Smooth muscle cell (in vitro differentiated cells): Measurements from ENCODE around the gene RERE. TPM values are rescaled to one million over a fixed set of nuclear protein-coding genes. Genes with fewer than 3 reads are reported as not detected.

ENCODE experiments used
- DNase-seq: peaks from one replicate; lab custom pipeline; 2025; ENCODE audit not compliant: unreplicated experiment; lab: John Stamatoyannopoulos, UW
- H2AFZ ChIP-seq: fragments of 200-600 bp; sonication (generic); 2 replicates; pipeline ENCODE4 v1.6.0; 2016; ENCODE audit warnings: antibody characterized with exemption, low read depth, mild to moderate bottlenecking
- H3F3A ChIP-seq: fragments of 200-600 bp; sonication (generic); 2 replicates; pipeline ENCODE4 v1.6.0; 2017; ENCODE audit warnings: antibody characterized with exemption, low read depth
- H3K27ac ChIP-seq: fragments of 200-600 bp; sonication (generic); 2 replicates; pipeline ENCODE4 v1.5.1; 2016; ENCODE audit warnings: low read depth, mild to moderate bottlenecking
- H3K27me3 ChIP-seq: fragments of 200-600 bp; sonication (generic); 2 replicates; pipeline ENCODE4 v1.6.1; 2016; ENCODE audit warnings: low read depth, mild to moderate bottlenecking
- H3K36me3 ChIP-seq: fragments of 200-600 bp; sonication (generic); 2 replicates; pipeline ENCODE4 v1.5.1; 2016; ENCODE audit warnings: low read depth
- H3K4me1 ChIP-seq: fragments of 200-600 bp; sonication (generic); 2 replicates; pipeline ENCODE4 v1.5.1; 2016; ENCODE audit warnings: low read depth
- H3K4me2 ChIP-seq: fragments of 200-600 bp; sonication (generic); 2 replicates; pipeline ENCODE4 v1.6.0; 2016; ENCODE audit warnings: mild to moderate bottlenecking
- H3K4me3 ChIP-seq: fragments of 200-600 bp; sonication (generic); 2 replicates; pipeline ENCODE4 v1.5.1; 2016; ENCODE audit warnings: mild to moderate bottlenecking
- H3K79me2 ChIP-seq: fragments of 200-600 bp; sonication (generic); 2 replicates; pipeline ENCODE4 v1.6.0; 2016; ENCODE audit warnings: low read depth, mild to moderate bottlenecking
- H3K9ac ChIP-seq: fragments of 200-600 bp; sonication (generic); 2 replicates; pipeline ENCODE4 v1.6.0; 2016; ENCODE audit warnings: low read depth
- H3K9me3 ChIP-seq: fragments of 200-600 bp; sonication (generic); replicated peaks from 2 replicates; pipeline ENCODE4 v1.5.1; 2016; ENCODE audit warnings: low read depth
- H4K20me1 ChIP-seq: fragments of 200-600 bp; sonication (generic); 2 replicates; pipeline ENCODE4 v1.6.0; 2016; ENCODE audit warnings: low read depth
- WGBS: methylation state at CpG from one replicate; pipeline ENCODE4 v1.1.7; 2016; ENCODE audit warnings: low lambda C conversion rate; 5-methylcytosine and 5-hydroxymethylcytosine counted together
- polyA plus RNA-seq: library from polyadenylated mRNA; unstranded; fragments of >200 nt; fragmentation: Nextera tagmentation; extraction: Ambion mirVana; gene quantifications from 2 replicates; pipeline ENCODE4 v1.2.1, GENCODE V29; 2016
- total RNA-seq: library from RNA; depleted of rRNA; stranded (reverse); fragments of >200 nt; gene quantifications from 2 replicates; pipeline ENCODE4 v1.2.3, GENCODE V29; 2014
- TF ChIP-seq, protein P1 (sequence below): fragments of 200-600 bp; sonication (generic); IDR thresholded peaks from 2 replicates; pipeline ENCODE4 v1.5.1; 2017; ENCODE audit warnings: borderline replicate concordance, mild to moderate bottlenecking, antibody characterized with exemption; ENCODE audit not compliant: insufficient read depth, poor library complexity, severe bottlenecking

Gene RERE
- total and polyA plus RNA-seq, 2 experiments from 2014 or later = 45.6 to 59.2 TPM

DNA sequence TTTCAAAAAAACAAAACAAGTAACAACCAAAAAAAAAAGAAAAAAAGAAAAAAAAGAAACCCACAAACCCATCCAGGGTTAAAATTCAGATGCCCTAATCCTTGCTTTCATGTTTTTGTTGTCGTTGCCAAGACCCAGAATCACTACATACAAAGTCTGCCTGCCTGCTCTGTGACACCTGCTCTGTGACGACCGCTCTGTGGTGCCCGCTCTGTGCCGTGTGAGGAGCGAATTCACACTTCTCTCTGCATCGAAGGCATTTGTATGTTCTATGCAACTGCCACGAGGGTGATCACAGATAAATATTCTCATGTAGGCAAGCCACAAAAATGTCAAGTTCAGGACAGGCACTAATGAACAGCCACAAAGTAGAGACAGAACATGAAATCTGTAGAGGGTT is 321.0 kb downstream of the RERE start:
- WGBS = 90% methylated on average over 8 of the region's 8 CpGs
- Histone ChIP-seq H3K4me1 (peaks cover 8% of the 10 kb centered on the region), H4K20me1 (peaks cover 53% of the 10 kb centered on the region), H3K27me3 (no peaks in the 10 kb centered on the region), H3K9ac (no peak overlapping the region), H2AFZ (no peak overlapping the region), H3K36me3 (peaks cover 9% of the 10 kb centered on the region), H3K79me2 (peaks cover 31% of the 10 kb centered on the region), H3F3A (peaks cover 19% of the 10 kb centered on the region), H3K27ac (no peak overlapping the region), H3K4me3 (no peak overlapping the region), H3K9me3 (no peaks in the 10 kb centered on the region), H3K4me2 (no peak overlapping the region)
- TF ChIP-seq, protein P1, sequence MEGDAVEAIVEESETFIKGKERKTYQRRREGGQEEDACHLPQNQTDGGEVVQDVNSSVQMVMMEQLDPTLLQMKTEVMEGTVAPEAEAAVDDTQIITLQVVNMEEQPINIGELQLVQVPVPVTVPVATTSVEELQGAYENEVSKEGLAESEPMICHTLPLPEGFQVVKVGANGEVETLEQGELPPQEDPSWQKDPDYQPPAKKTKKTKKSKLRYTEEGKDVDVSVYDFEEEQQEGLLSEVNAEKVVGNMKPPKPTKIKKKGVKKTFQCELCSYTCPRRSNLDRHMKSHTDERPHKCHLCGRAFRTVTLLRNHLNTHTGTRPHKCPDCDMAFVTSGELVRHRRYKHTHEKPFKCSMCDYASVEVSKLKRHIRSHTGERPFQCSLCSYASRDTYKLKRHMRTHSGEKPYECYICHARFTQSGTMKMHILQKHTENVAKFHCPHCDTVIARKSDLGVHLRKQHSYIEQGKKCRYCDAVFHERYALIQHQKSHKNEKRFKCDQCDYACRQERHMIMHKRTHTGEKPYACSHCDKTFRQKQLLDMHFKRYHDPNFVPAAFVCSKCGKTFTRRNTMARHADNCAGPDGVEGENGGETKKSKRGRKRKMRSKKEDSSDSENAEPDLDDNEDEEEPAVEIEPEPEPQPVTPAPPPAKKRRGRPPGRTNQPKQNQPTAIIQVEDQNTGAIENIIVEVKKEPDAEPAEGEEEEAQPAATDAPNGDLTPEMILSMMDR = no peak
- DNase-seq = no peak

DNA sequence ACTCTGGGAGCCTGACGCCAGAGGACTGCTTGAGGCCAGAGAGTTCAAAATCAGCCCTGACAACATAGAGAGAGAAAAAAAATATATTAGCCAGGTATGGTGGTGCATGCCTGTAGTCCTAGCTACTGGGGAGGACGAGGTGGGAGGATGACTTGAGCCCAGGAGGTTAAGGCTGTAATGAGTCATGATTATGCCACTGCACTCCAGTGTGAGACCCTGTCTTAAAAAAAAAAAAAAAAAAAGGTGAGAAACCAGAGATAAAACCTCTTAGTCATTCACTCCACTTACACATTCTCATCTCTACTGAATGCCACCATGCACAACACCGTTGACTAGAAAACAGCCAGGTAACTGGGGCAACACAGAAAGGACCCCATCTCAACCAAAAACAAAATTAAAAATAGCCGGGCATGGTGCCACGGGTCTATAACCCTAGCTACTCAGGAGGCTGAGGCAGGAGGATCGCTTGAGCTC is 321.5 kb downstream of the RERE start:
- TF ChIP-seq, protein P1 = no peak
- H3K9me3 ChIP-seq = no peaks in the 10 kb centered on the region
- H2AFZ ChIP-seq = no peak overlapping the region
- H3K27ac ChIP-seq = no peak overlapping the region
- H3K36me3 ChIP-seq = peaks cover 9% of the 10 kb centered on the region
- H4K20me1 ChIP-seq = peaks cover 58% of the 10 kb centered on the region
- peaks cover 8% of the 10 kb centered on the region for H3K4me1 ChIP-seq
- no peak overlapping the region for H3K9ac ChIP-seq
- no peaks in the 10 kb centered on the region for H3K27me3 ChIP-seq
- H3K4me2 ChIP-seq = no peak overlapping the region
- WGBS = 79% methylated on average over 6 of the region's 6 CpGs
- no peak overlapping the region for H3K4me3 ChIP-seq
- peaks cover 36% of the 10 kb centered on the region for H3K79me2 ChIP-seq
- H3F3A ChIP-seq = peaks cover 19% of the 10 kb centered on the region
- DNase-seq = no peak

DNA sequence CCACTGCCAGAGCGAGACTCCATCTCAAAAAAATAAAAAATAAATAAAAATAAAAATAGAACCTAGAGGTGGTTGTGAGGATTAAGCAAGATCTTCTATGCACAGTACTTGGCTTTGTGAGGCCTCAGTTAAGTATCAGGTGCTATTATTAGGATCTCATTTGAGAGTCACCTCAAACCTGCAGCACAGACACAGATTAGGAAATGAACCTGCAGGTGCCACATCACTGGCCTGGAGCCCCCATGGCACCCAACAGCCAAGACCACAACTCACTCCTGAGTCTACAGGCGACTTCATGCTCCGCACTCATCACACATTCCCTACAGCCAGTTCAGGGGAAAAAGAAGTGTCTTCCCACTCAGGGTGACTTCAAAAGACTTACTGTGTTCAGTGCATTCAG is 322.8 kb downstream of the RERE start:
- 99% methylated on average over 3 of the region's 3 CpGs for WGBS
- TF ChIP-seq, protein P1 = no peak
- peaks cover 13% of the 10 kb centered on the region for H3K36me3 ChIP-seq

DNA sequence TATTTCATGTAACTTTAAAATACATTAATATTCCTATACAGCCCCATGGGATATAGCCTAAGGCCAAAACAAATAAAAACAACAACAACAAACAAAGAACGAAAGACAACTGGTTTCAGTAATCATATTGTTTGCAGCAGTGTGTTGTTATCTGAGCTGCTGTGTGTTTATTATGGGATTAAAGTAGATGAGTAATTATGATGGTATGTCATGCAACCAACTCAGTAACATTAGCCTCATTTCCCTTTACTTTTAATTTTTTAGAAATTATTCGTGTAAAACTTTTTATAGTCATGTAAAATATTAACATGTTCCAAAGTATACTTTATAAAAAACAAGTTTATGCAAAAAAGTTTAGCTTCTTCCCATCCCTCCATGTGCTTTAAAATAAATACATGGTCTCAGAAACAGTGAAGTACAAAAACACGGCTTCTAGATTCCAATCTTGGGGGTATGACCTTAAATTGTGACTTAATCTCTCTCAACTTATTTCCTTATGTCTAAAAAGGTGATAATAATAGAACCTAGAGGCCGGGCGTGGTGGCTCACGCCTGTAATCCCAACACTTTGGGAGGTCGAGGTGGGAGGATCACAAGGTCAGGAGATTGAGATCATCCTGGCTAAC is 323.4 kb downstream of the RERE start:
- no peak overlapping the region for H3K9ac ChIP-seq
- H3K9me3 ChIP-seq = no peaks in the 10 kb centered on the region
- H4K20me1 ChIP-seq = peaks cover 64% of the 10 kb centered on the region
- peak overlapping the region; percentile 53 for H3K27ac ChIP-seq
- H3F3A ChIP-seq = peaks cover 19% of the 10 kb centered on the region
- no peak overlapping the region for H2AFZ ChIP-seq
- peaks cover 13% of the 10 kb centered on the region for H3K36me3 ChIP-seq
- peaks cover 53% of the 10 kb centered on the region for H3K79me2 ChIP-seq
- TF ChIP-seq, protein P1 = no peak
- no peak for DNase-seq
- no peaks in the 10 kb centered on the region for H3K27me3 ChIP-seq
- 75% methylated on average over 7 of the region's 7 CpGs for WGBS
- peaks cover 8% of the 10 kb centered on the region for H3K4me1 ChIP-seq
- H3K4me3 ChIP-seq = no peak overlapping the region
- H3K4me2 ChIP-seq = peak overlapping the region; percentile 32

More for the DNA sequence above, 322.8 kb downstream of the RERE start:
- H4K20me1 ChIP-seq = peaks cover 62% of the 10 kb centered on the region
- peaks cover 47% of the 10 kb centered on the region for H3K79me2 ChIP-seq
- H3K4me3 ChIP-seq = no peak overlapping the region
- H3K27me3 ChIP-seq = no peaks in the 10 kb centered on the region
- H3F3A ChIP-seq = peaks cover 19% of the 10 kb centered on the region
- DNase-seq = no peak
- no peak overlapping the region for H2AFZ ChIP-seq
- no peaks in the 10 kb centered on the region for H3K9me3 ChIP-seq
- H3K4me2 ChIP-seq = no peak overlapping the region
- H3K27ac ChIP-seq = no peak overlapping the region
- no peak overlapping the region for H3K9ac ChIP-seq
- H3K4me1 ChIP-seq = peaks cover 8% of the 10 kb centered on the region
